AG04450 (cell line): ENCODE results near the gene CWC22. TPM values are rescaled to one million over a fixed set of nuclear protein-coding genes. Genes with fewer than 3 reads are reported as not detected.

Experiments
- CTCF ChIA-PET: fragments of 300-600, 350-600 bp; formaldehyde crosslinking; extraction: SDS; loops from one replicate; lab custom pipeline; 2022; ENCODE audit warnings: antibody characterized with exemption, inconsistent platforms; lab: Charles Lee
- POLR2A ChIA-PET: fragments of 350-600 bp; formaldehyde crosslinking; extraction: SDS; loops from one replicate; lab custom pipeline; 2021; ENCODE audit warnings: antibody characterized with exemption, inconsistent platforms; lab: Yijun Ruan, JAX
- DNase-seq: peaks from one replicate; pipeline ENCODE4 v3.0.0-alpha.2; 2011; ENCODE audit warnings: low read depth, low spot score
- H3K27ac ChIP-seq: one replicate; pipeline ENCODE4 v1.5.1; 2012; ENCODE audit warnings: low read depth, low read length, control low read depth
- H3K27me3 ChIP-seq: one replicate; pipeline ENCODE4 v1.6.0; 2012; ENCODE audit warnings: low read length; ENCODE audit not compliant: control insufficient read depth, insufficient read depth
- H3K4me3 ChIP-seq: 2 replicates; pipeline ENCODE4 v1.5.1; 2011; ENCODE audit warnings: mild to moderate bottlenecking, low read depth, low read length, control low read depth
- H3K9me3 ChIP-seq: 2 replicates; pipeline ENCODE4 v1.5.1; 2012; ENCODE audit warnings: low read length; ENCODE audit not compliant: control insufficient read depth, insufficient read depth
- CTCF ChIP-seq: IDR thresholded peaks from 2 replicates; pipeline ENCODE4 v1.5.1; 2011; ENCODE audit warnings: low read depth, low read length, control low read depth, inconsistent platforms
- polyA plus RNA-seq: library from polyadenylated mRNA; depleted of rRNA; stranded (reverse); fragments of >200 nt; gene quantifications from 2 replicates; pipeline ENCODE4 v1.2.3, GENCODE V29; 2011

The CWC22 gene
- polyA plus RNA-seq, 1 experiment, result 6.0 TPM

DNA sequence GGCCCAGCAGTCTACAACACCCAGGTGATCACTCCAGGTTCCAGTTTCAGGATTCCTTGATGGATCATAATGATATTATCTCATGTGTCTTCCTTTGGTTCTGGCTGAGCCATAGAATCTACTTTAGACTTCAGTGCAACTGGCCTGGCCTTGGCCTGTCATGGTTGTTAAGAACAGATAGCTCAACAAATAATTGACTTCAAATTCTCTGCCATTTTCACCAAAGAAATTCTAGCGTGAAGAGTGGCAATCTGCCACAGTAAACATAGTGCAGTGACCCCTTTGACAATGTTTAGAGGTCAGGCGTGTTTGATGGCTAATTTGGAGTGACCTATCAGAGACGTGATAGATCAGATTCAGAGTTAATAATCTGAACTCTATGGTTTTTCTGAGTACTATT is 95.5 kb downstream of the CWC22 start:
- POLR2A ChIA-PET, result no interaction called here
- no peak overlapping the region for H3K27ac ChIP-seq
- CTCF ChIA-PET, result interaction anchor here (1.3 kb wide), 1 partner anchor 13 kb away, joined by 3 read pairs; no protein-coding TSS in a partner anchor
- no peak overlapping the region for H3K4me3 ChIP-seq
- no peak for DNase-seq
- H3K27me3 ChIP-seq, result no peaks in the 10 kb centered on the region
- no peak for TF ChIP-seq CTCF
- no peaks in the 10 kb centered on the region for H3K9me3 ChIP-seq

DNA sequence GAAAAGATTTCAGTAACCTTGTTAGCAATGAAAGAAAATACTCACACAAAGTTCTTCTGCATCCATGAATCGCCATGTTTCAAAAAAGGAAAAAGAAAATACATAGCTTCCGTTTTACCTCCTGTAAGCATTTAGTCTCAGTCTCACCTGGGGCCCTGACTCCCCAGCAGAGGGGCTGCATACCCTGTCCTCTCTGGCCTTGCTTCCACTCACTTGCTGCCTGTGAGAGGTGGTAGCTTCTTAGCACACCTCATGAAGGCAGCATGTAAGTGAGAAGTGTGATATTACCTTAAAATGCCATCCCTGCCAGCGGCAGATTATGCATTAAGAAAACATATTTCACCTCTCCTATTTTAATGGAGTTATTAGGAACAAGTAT is 96.4 kb downstream of the CWC22 start:
- POLR2A ChIA-PET, result no interaction called here

DNA sequence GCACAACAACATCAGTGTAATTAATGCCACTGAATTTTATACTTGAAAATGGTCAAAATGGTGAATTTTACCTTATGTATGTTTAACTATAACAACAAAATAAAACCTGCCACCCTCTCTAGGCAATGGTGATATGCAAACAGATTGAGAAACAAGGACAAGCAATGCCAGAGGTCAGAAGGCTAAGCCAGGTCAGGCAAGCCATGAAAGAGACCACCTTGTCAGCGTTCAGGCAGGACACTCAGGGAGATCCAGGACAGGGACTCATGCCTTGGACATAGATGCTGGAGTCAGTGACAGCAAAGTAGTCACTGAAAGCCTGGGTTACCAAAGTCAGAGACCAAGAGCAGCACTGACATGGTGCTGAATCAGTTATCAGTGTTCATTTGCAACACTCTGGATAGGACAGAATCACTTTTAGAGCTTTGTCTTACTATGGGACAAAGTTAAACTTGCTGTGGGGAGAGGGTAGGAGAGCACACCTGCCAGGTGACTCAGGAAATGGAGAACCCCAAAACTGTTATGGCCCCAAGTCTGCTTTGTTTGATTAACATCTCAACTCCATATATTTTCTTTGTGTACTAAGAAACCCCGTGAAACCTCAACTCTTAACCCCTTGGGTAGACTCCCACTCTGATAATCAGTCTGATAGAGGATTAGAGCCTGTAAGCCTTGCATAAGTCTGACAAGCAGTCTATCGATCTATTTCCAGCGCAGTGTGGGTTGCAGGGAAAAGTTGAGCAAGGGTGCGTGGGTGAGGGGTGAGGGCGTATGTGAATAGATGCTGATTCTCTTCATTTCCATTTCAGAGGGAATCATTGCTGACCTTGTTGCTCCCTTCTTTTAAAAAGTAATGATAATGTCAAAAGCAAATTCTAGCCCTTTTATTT is 97.0 kb downstream of the CWC22 start:
- H3K4me3 ChIP-seq, result no peak overlapping the region
- POLR2A ChIA-PET, result no interaction called here
- TF ChIP-seq CTCF, result no peak
- H3K27me3 ChIP-seq, result no peaks in the 10 kb centered on the region
- no peaks in the 10 kb centered on the region for H3K9me3 ChIP-seq
- CTCF ChIA-PET, result no interaction called here
- no peak for DNase-seq
- H3K27ac ChIP-seq, result no peak overlapping the region

More for the DNA sequence above, 96.4 kb downstream of the CWC22 start:
- no peak for DNase-seq
- no peaks in the 10 kb centered on the region for H3K9me3 ChIP-seq
- TF ChIP-seq CTCF, result no peak
- no peak overlapping the region for H3K27ac ChIP-seq
- CTCF ChIA-PET, result no interaction called here
- no peak overlapping the region for H3K4me3 ChIP-seq
- H3K27me3 ChIP-seq, result no peaks in the 10 kb centered on the region

- no peaks in the 10 kb centered on the region for H3K9me3 ChIP-seq
- no peaks in the 10 kb centered on the region for H3K27me3 ChIP-seq
- ChIA-PET CTCF (interaction anchor here (0.9 kb wide), 1 partner anchor 59 kb away, joined by 3 read pairs; no protein-coding TSS in a partner anchor), POLR2A (no interaction called here)
- no peak for TF ChIP-seq CTCF
- no peak overlapping the region for H3K4me3 ChIP-seq
- DNase-seq, result no peak
- H3K27ac ChIP-seq, result no peak overlapping the region
Measured at GRCh38 chr2:179900655-179901054, 106.4 kb downstream of the CWC22 start.

DNA sequence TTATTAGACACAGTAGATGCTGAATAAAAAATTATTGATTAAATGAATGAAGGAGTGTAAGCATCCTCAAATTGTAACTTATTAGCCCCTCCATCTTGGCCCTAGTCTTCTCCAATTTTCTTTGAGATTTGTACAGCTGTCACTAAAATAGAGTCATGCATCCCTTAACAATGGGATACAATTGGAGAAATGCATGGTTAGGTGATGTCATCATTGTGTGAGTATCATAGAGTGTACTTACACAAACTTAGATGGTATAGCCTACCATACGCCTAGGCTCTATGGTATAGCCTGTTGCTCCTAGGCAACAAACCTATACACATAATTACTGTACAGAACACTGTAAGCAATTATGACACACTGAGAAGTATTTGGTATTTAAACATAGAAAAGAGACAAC is 107.4 kb downstream of the CWC22 start:
- H3K4me3 ChIP-seq, result no peak overlapping the region
- no peaks in the 10 kb centered on the region for H3K27me3 ChIP-seq
- ChIA-PET CTCF (interaction anchor here (0.7 to 1.2 kb wide), 4 partner anchors 20 to 62 kb away, joined by 3 read pairs; no protein-coding TSS in a partner anchor), POLR2A (no interaction called here)
- no peaks in the 10 kb centered on the region for H3K9me3 ChIP-seq
- no peak for DNase-seq
- no peak for TF ChIP-seq CTCF
- H3K27ac ChIP-seq, result no peak overlapping the region
